ENCODE measurements around the gene PHTF2. TPM values are rescaled to one million over a fixed set of nuclear protein-coding genes. Genes with fewer than 3 reads are reported as not detected.

The PHTF2 gene
- total and polyA plus RNA-seq, 2 experiments from 2014 or later: 13.3 to 26.9 TPM

GRCh38 chr7:77980087-77980713, 181.6 kb downstream of the PHTF2 start:
- no peak overlapping the region for H3K4me3 ChIP-seq
- H3K4me1 ChIP-seq (ENCODE audit: insufficient read depth): no peaks in the 10 kb centered on the region
- H3K36me3 ChIP-seq (replicated peaks; ENCODE audit: insufficient read depth, low read depth): no peaks in the 10 kb centered on the region
- no peaks in the 10 kb centered on the region for H4K20me1 ChIP-seq (ENCODE audit: insufficient read depth, poor library complexity, severe bottlenecking)
- no peaks in the 10 kb centered on the region for H3K9me2 ChIP-seq (replicated peaks; ENCODE audit: insufficient read depth)
- H3K79me2 ChIP-seq: no peaks in the 10 kb centered on the region
- 77% methylated on average over 3 of the region's 3 CpGs for WGBS (ENCODE audit: low lambda C conversion rate, missing lambda C conversion rate)
- H3K27me3 ChIP-seq: no peaks in the 10 kb centered on the region
- no peak for DNase-seq (ENCODE audit: low spot score)
- H3K9me3 ChIP-seq (ENCODE audit: low read depth): no peaks in the 10 kb centered on the region
- TF ChIP-seq EZH2 (IDR thresholded peaks at IDR 0.05; ENCODE audit: borderline replicate concordance): no peak
- TF ChIP-seq EZH2phosphoT487 (IDR thresholded peaks at IDR 0.05; ENCODE audit: low read depth, severe bottlenecking, unreplicated experiment): no peak
- TF ChIP-seq, protein P1, sequence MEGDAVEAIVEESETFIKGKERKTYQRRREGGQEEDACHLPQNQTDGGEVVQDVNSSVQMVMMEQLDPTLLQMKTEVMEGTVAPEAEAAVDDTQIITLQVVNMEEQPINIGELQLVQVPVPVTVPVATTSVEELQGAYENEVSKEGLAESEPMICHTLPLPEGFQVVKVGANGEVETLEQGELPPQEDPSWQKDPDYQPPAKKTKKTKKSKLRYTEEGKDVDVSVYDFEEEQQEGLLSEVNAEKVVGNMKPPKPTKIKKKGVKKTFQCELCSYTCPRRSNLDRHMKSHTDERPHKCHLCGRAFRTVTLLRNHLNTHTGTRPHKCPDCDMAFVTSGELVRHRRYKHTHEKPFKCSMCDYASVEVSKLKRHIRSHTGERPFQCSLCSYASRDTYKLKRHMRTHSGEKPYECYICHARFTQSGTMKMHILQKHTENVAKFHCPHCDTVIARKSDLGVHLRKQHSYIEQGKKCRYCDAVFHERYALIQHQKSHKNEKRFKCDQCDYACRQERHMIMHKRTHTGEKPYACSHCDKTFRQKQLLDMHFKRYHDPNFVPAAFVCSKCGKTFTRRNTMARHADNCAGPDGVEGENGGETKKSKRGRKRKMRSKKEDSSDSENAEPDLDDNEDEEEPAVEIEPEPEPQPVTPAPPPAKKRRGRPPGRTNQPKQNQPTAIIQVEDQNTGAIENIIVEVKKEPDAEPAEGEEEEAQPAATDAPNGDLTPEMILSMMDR (IDR thresholded peaks at IDR 0.05; ENCODE audit: poor library complexity): no peak
- H2AFZ ChIP-seq: no peak overlapping the region
- no peak overlapping the region for H3K4me2 ChIP-seq
- no peak overlapping the region for H3K27ac ChIP-seq

DNA sequence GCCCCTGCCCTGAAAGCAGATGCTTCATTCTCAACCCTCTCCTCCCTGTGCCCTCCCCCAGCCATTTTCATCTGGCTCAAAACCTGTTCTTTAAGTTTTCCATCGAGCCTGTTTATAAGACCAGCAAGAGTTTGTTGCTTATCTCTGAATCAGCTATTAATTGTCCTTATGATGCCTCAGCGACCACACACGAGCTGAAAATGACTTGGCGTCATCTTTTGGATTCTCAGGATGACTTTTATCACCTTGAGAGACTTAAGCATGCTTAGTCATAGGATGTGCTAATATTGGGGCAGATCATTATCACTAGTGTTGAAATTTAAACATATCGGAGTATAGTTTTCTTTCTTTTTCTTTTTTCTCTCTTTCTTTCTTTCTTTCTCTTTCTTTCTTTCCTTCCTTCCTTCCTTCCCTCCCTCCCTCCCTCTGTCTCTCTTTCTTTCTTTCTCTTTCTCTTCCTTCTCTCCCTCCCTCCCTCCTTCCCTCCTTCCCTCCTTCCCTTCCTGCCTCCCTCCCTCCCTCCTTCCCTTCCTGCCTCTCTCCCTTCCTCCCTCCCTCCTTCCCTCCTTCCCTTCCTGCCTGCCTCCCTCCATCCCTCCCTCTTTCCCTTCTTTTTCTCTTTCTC, 184.5 kb downstream of the PHTF2 start:
- Histone ChIP-seq H3K4me1 (ENCODE audit: insufficient read depth) (no peaks in the 10 kb centered on the region), H4K20me1 (ENCODE audit: insufficient read depth, poor library complexity, severe bottlenecking) (no peaks in the 10 kb centered on the region), H3K27me3 (no peaks in the 10 kb centered on the region), H3K36me3 (replicated peaks; ENCODE audit: insufficient read depth, low read depth) (no peaks in the 10 kb centered on the region), H3K79me2 (no peaks in the 10 kb centered on the region), H3K4me3 (no peak overlapping the region), H2AFZ (no peak overlapping the region), H3K27ac (no peak overlapping the region), H3K9me3 (ENCODE audit: low read depth) (no peaks in the 10 kb centered on the region), H3K9me2 (replicated peaks; ENCODE audit: insufficient read depth) (no peaks in the 10 kb centered on the region), H3K4me2 (no peak overlapping the region)
- no peak for DNase-seq (ENCODE audit: low spot score)
- TF ChIP-seq, protein P1 (IDR thresholded peaks at IDR 0.05; ENCODE audit: poor library complexity): no peak
- TF ChIP-seq EZH2 (IDR thresholded peaks at IDR 0.05; ENCODE audit: borderline replicate concordance): no peak
- no peak for TF ChIP-seq EZH2phosphoT487 (IDR thresholded peaks at IDR 0.05; ENCODE audit: low read depth, severe bottlenecking, unreplicated experiment)
- WGBS (ENCODE audit: low lambda C conversion rate, missing lambda C conversion rate): 50% methylated on average over 5 of the region's 5 CpGs

DNA sequence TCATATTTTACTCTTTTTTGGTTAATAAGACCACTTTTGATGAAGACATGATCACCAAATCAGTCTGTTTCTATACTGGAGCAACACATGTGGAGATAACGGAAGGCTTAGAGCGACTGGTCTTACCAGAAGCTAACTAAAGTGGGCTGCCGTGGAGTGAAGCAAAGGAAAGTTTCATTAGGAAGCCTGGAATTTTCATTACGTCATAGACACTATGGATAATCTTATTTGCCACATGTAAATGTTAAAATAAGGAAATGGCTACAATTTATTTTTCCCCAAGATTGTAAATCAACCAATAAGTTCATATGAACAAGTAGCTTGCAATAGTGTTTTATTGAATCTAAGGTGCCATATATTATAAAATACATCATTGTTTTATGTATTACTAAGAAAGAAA, 185.4 kb downstream of the PHTF2 start:
- Histone ChIP-seq H4K20me1 (ENCODE audit: insufficient read depth, poor library complexity, severe bottlenecking) (no peaks in the 10 kb centered on the region), H3K9me3 (ENCODE audit: low read depth) (no peaks in the 10 kb centered on the region), H3K4me2 (no peak overlapping the region), H3K79me2 (no peaks in the 10 kb centered on the region), H3K36me3 (replicated peaks; ENCODE audit: insufficient read depth, low read depth) (no peaks in the 10 kb centered on the region), H3K9me2 (replicated peaks; ENCODE audit: insufficient read depth) (no peaks in the 10 kb centered on the region), H3K4me1 (ENCODE audit: insufficient read depth) (no peaks in the 10 kb centered on the region), H3K27me3 (no peaks in the 10 kb centered on the region), H3K4me3 (no peak overlapping the region), H2AFZ (no peak overlapping the region), H3K27ac (no peak overlapping the region)
- WGBS (ENCODE audit: low lambda C conversion rate, missing lambda C conversion rate): 84% methylated on average over 4 of the region's 4 CpGs
- TF ChIP-seq, protein P1 (IDR thresholded peaks at IDR 0.05; ENCODE audit: poor library complexity): no peak
- TF ChIP-seq EZH2 (IDR thresholded peaks at IDR 0.05; ENCODE audit: borderline replicate concordance): no peak
- TF ChIP-seq EZH2phosphoT487 (IDR thresholded peaks at IDR 0.05; ENCODE audit: low read depth, severe bottlenecking, unreplicated experiment): no peak
- DNase-seq (ENCODE audit: low spot score): no peak

Data from hepatocyte (in vitro differentiated cells).